Parietal lobe (tissue), 2 donors: ENCODE data around the gene GRIA4. TPM values are rescaled to one million over a fixed set of nuclear protein-coding genes. Genes with fewer than 3 reads are reported as not detected.

Source experiments
- small RNA-seq: library from RNA; depleted of rRNA; stranded (forward); fragments of <200 nt; gene quantifications from one replicate; pipeline ENCODE3, GENCODE V24; 2014; ENCODE audit warnings: low replicate concordance
- total RNA-seq: library from RNA; depleted of rRNA; stranded (reverse); fragments of >200 nt; gene quantifications from one replicate; pipeline ENCODE4 v1.2.3, GENCODE V29; 2014

The GRIA4 gene
- total RNA-seq: 141 TPM

DNA sequence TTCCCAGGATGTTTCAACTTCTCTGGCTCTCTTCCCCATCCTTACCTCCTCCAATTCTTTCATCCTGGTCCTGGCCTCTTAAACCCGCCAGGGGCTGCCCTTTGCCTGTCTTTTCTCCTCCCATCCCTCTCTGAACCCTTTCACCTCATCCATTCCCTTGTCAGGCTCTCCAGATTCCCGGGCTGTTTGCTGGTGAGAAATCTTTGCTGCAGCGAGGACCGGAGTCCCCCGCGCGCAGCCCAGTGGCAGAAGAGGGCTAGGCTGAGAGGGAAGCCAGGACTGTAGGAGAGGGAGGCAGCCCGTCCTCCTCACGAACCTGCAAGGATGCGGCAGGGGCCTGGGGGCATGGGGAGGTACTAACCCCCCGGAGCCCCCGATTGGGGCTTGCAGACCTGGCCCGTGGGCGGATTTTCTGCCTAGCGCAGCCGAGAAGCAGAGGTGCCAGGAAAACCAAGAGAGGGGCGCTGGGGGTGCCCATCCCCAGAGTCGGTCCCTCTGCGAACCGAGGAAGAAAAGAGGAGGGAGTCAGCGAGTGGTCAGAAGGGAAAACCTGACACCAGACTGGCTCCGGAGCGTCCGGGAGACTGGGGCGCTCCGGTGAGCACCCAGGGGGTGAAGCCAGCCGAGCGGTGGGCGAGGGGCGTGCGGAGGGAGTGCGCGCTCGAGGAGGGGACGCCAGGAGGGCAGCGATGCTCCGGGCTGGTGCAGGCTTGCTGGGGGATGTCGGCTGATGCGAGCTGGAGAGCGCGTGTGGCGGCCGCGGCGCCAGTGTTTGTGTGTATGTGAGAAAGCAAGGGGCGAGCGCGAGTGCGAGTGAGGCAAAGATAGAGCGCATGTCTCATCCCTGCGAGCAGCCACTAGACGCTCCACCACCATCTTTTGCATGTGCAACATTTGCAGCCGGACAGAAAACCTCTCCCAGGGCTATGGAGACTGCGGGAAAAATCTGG, at the start of gene GRIA4:
GRIA4 (plus strand) TSS at position 242 of the 950 bp plus-strand sequence. CDS start 925 bp downstream, outside the sequence.

DNA sequence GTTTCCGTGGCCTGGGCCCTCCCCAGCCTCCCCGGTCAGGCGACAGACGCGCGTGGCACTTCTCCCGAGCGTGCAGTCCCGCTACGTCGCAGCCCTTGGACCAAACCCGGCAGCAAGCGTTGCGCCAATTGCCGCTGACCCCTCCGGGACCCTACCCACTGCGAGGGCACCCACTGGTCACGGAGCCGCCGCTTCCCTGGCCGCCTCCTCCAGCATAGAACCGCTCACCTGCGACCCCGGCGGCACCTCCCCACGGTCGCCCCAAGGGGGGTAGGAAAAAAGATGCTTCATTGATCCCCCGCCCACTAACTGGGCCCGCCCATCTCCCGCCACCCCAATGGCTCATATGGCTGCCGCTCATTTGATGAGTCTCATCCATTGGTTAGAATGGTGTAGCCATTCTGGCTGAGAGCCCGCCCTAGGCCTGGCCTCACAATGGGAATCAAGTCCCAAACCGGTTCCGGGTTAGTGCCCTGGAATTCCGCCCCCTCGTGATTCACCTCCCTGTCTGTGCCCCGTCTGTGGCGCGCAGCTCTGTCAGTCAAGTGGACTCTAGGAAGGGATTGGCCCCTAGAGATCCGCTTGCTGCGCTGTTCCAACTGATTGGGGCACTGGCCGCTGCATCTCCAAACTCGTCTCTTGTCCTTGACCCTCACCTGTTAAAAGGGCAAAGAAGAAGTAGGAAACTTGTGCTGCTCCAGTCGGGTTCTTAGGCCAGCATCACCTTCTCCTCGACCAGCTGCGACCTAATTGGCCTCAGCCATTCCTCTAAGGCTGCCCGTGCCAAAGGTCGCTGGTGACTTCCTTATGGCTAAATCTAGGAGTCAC, 412.3 kb downstream of the GRIA4 start, which contains the start of gene MSANTD4:
MSANTD4 (minus strand) TSS at position 274 of the 828 bp plus-strand sequence. CDS start 11,323 bp downstream, outside the sequence.

Small RNA genes lying within 50 kb of the gene (small RNA-seq; reads per million reads assigned to genes)
- gene RNU4-55P (not detected), gene RNU6-277P (not detected)
